Sigmoid colon (tissue), 4 donors: ENCODE data around the gene PDE2A.

Source experiments
- CTCF ChIP-seq, 4 experiments: fragments of 450-650 bp in 3 of 4; fragments of 200-600 bp in 1 of 4; IDR thresholded peaks; one replicate each; pipeline ENCODE4 v1.5.1; 2016 to 2019; ENCODE audit warnings: antibody characterized with exemption in 4 of 4, mild to moderate bottlenecking in 3 of 4, moderate library complexity in 2 of 4
- EP300 ChIP-seq, 4 donors: sonication (generic); formaldehyde crosslinking; IDR thresholded peaks; one replicate each; pipeline ENCODE4 v1.6.1; 2017; ENCODE audit warnings: antibody characterized with exemption in 4 of 4

- peak; percentile 95 to 99 (median 98) for TF ChIP-seq CTCF (IDR thresholded peaks at IDR 0.05)
- no peak for TF ChIP-seq EP300 (IDR thresholded peaks at IDR 0.05)
These were observed 31.2 kb downstream of the PDE2A start for GRCh38 chr11:72642884-72643522.
